Measurements from ENCODE around the gene AKR1B15.

DNA sequence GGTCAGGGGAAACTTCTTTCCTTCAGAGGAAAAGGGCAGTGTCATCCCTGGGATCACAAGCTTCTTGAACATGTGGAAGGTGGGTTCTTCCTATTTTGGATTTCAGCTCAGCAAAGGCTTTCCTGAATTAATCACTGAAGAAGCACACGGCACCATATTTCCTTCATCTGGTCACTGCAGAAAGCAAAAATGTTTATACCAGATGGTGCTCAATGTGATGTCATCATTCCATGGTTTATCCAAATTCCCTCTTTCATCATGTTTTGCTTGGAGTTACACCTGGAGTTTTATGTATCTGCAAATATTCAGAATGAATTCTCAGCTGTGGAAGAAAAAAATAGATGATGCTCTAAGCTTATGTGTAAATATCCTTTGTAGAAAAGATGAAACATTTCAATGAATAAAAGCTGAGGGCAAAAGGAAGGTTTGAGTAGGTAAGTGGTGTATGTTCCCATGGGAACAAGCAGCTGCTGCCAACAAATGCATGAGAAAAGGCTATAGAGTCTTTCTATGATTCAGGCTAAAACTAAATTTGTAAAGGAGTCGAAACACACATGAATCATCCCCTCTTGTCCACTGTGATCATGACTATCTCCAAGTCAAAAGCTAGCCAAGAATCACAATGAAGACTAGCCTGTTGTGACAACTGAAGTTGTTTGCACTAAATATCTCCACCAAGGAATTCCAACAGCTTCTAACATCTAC lies 70.9 kb downstream of the AKR1B15 start:
- TF ChIP-seq, protein P1, sequence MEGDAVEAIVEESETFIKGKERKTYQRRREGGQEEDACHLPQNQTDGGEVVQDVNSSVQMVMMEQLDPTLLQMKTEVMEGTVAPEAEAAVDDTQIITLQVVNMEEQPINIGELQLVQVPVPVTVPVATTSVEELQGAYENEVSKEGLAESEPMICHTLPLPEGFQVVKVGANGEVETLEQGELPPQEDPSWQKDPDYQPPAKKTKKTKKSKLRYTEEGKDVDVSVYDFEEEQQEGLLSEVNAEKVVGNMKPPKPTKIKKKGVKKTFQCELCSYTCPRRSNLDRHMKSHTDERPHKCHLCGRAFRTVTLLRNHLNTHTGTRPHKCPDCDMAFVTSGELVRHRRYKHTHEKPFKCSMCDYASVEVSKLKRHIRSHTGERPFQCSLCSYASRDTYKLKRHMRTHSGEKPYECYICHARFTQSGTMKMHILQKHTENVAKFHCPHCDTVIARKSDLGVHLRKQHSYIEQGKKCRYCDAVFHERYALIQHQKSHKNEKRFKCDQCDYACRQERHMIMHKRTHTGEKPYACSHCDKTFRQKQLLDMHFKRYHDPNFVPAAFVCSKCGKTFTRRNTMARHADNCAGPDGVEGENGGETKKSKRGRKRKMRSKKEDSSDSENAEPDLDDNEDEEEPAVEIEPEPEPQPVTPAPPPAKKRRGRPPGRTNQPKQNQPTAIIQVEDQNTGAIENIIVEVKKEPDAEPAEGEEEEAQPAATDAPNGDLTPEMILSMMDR (IDR thresholded peaks at IDR 0.05): no peak
- TF ChIP-seq POLR2A (IDR thresholded peaks at IDR 0.05): no peak
